Measurements from ENCODE around the gene XRCC5.

DNA sequence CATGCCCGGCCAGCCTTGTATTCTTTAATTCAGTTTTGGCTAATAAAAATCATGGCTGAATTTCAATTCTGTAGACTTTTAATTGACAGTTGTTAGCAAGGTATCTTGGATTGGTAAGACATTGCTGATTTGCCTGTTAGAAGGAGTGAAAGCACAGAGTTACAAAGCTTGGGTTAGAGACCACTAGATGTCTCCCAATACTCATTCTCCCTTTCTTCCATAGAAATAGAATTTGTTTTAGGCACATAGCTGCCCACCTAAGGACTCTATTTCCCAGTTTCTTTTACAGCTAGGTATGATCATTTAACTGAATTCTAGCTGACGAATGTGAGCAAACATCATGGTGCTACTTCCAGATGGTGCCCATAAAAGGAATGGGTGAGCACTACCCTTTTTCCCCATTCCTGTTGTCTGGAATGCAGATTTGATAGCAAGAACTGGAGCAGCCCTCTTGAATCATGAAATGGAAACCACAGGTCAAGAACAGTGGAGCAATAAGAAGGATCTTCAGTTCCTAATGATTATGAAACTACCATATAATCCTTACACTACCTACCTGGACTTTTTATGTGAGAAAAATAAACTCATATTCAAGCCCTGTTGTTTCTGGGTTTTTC lies 45.0 kb upstream of the XRCC5 start:
- TF ChIP-seq, protein P1, sequence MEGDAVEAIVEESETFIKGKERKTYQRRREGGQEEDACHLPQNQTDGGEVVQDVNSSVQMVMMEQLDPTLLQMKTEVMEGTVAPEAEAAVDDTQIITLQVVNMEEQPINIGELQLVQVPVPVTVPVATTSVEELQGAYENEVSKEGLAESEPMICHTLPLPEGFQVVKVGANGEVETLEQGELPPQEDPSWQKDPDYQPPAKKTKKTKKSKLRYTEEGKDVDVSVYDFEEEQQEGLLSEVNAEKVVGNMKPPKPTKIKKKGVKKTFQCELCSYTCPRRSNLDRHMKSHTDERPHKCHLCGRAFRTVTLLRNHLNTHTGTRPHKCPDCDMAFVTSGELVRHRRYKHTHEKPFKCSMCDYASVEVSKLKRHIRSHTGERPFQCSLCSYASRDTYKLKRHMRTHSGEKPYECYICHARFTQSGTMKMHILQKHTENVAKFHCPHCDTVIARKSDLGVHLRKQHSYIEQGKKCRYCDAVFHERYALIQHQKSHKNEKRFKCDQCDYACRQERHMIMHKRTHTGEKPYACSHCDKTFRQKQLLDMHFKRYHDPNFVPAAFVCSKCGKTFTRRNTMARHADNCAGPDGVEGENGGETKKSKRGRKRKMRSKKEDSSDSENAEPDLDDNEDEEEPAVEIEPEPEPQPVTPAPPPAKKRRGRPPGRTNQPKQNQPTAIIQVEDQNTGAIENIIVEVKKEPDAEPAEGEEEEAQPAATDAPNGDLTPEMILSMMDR (IDR thresholded peaks at IDR 0.05; ENCODE audit: extremely low read depth in 1 of 2, insufficient read depth in 1 of 2, low read depth in 1 of 2, low read length in 2 of 2) = no peak
- TF ChIP-seq POLR2A (IDR thresholded peaks at IDR 0.05; ENCODE audit: low read depth, low read length) = no peak
- no peak for TF ChIP-seq FOS (IDR thresholded peaks at IDR 0.05; ENCODE audit: borderline replicate concordance, insufficient read depth, low read length)
- TF ChIP-seq MYC (IDR thresholded peaks at IDR 0.05; ENCODE audit: low read depth, low read length) = no peak
- TF ChIP-seq, protein P2, sequence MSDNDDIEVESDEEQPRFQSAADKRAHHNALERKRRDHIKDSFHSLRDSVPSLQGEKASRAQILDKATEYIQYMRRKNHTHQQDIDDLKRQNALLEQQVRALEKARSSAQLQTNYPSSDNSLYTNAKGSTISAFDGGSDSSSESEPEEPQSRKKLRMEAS (IDR thresholded peaks at IDR 0.05; ENCODE audit: insufficient read depth, insufficient read length) = no peak
- no peak for TF ChIP-seq EZH2 (IDR thresholded peaks at IDR 0.05; ENCODE audit: borderline replicate concordance, low read depth, low read length, severe bottlenecking)
- no peak for TF ChIP-seq JUN (IDR thresholded peaks at IDR 0.05; ENCODE audit: borderline replicate concordance, insufficient read depth, insufficient read length, low read depth)

All from endothelial cell of umbilical vein (primary cell).